GM08714 (cell line): ENCODE results near the gene BCCIP.

Experiments used
- H3K4me3 ChIP-seq: fragments of 200-500 bp; sonication (Bioruptor generic); 2 replicates; pipeline ENCODE4 v1.5.1; 2014; ENCODE audit warnings: mild to moderate bottlenecking, low read length, inconsistent platforms
- ZNF274 ChIP-seq: IDR thresholded peaks from 2 replicates; pipeline ENCODE4 v1.6.1; 2012; ENCODE audit warnings: mild to moderate bottlenecking, low read depth, low read length

Gene BCCIP

GRCh38 chr10:125788156-125789034 is 35.0 kb upstream of the BCCIP start:
- no peak overlapping the region for H3K4me3 ChIP-seq
- TF ChIP-seq ZNF274 = no peak

- no peak overlapping the region for H3K4me3 ChIP-seq
- TF ChIP-seq ZNF274 = no peak
Measured at GRCh38 chr10:125792342-125793300, 30.7 kb upstream of the BCCIP start.

DNA sequence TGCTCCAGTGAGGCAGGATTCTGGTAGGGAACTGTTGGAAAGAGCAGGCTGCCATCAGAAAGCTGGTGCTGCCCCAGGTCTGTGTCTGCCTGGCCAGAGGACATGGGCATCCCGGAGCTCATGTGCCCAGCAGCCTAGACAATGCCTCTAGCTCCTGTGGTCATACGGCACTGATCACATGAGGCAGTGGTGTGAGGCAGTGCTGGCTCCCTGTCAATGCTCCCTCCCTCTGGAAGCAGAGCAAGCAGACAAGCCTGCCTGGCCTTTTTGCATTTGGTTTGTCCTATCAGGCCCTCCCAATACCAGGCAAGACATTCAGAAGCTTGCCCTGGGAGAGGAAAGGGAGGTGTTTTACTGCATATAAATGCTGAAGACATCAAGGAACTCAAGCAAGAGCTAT is 28.2 kb upstream of the BCCIP start:
- H3K4me3 ChIP-seq = no peak overlapping the region
- TF ChIP-seq ZNF274 = no peak

DNA sequence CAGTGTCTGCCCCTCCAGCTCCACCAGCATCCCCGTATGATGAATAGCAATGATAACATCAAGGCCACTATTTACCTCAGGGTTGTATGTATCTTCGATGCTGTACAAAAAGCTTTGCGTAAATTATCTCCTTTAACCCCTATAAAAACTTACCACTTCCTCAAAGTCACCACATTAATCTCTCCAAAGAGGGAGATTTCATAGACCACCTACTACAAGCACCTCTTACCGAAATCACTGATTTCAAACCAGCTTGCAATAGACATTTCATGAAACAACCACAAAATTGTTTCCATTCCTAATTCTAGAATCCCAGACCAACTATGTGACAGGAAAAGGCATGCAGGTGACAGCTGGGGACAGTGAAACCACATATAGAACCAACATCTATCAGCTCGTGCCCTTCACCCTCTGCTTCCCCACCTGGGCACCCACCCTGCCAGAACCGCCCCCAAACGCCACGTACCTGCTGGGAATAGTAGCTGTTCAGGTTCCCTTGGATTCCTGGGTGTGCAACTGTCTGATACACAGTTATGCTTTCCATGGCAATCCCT is 27.6 kb upstream of the BCCIP start:
- H3K4me3 ChIP-seq = no peak overlapping the region
- no peak for TF ChIP-seq ZNF274

DNA sequence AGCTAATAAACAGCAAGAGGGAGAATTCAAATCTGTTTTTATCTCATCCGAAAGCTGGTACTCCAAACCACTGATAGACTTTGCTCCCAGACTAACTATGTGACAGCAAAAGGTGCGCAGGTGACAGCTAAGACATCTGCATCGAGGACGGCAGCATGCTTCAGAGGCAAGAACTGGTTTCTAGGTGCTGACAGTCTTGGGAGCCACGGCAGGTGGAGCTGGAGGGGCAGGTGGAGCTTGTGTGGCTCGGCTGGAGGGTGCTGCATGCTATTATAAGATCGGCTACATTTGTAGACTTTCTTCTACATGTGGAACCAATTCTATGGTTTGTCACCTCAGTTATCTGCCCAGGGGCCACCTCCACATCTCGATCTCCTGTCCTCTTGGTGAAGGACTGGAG is 25.9 kb upstream of the BCCIP start:
- H3K4me3 ChIP-seq = no peak overlapping the region
- TF ChIP-seq ZNF274 = no peak

- TF ChIP-seq ZNF274 = no peak
- no peak overlapping the region for H3K4me3 ChIP-seq
Measured at GRCh38 chr10:125797994-125798662, 25.2 kb upstream of the BCCIP start.

DNA sequence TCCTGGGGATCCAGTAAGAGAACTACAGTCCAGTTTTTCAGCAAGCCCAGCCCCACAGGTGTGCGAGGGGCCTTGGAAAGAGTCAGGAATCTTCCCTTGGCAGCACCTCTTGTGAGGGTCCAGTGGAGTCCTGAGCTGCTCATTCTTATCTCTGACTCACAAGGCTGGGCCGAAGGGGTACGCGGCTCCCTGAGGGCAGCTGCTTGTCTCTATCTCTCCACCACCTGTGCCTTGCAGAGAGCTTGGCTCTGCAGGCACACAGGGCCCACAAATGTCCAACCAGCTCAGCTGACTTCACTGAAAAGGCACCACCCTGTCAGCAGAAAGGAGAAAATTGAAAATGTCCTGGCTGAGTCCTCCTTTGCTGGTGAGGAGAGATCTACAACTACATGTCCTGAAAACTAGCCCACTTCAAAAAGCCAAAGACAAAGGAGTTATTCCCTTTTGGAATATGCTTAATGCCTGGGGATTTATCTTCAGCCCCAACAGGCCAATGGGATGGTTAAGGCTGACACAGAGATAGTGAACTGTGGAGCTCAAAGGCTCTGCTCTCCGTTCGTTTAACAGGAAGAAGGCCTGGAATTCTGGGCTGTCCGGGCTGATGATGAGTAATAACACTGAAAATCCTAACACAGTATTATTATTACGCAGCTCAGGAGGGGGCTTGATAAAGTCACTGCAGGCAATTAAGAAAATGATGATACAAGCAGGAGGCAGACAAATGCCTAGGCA is 23.7 kb upstream of the BCCIP start:
- no peak overlapping the region for H3K4me3 ChIP-seq
- no peak for TF ChIP-seq ZNF274

- H3K4me3 ChIP-seq = no peak overlapping the region
- no peak for TF ChIP-seq ZNF274
Measured at GRCh38 chr10:125801574-125801973, 21.8 kb upstream of the BCCIP start.

GRCh38 chr10:125802131-125802530 is 21.2 kb upstream of the BCCIP start:
- TF ChIP-seq ZNF274 = no peak
- H3K4me3 ChIP-seq = no peak overlapping the region

GRCh38 chr10:125802739-125803138 is 20.6 kb upstream of the BCCIP start:
- no peak for TF ChIP-seq ZNF274
- no peak overlapping the region for H3K4me3 ChIP-seq

- no peak overlapping the region for H3K4me3 ChIP-seq
- no peak for TF ChIP-seq ZNF274
Measured at GRCh38 chr10:125808047-125808446, 15.3 kb upstream of the BCCIP start.

GRCh38 chr10:125811251-125811650 is 12.1 kb upstream of the BCCIP start:
- TF ChIP-seq ZNF274 = no peak
- no peak overlapping the region for H3K4me3 ChIP-seq

DNA sequence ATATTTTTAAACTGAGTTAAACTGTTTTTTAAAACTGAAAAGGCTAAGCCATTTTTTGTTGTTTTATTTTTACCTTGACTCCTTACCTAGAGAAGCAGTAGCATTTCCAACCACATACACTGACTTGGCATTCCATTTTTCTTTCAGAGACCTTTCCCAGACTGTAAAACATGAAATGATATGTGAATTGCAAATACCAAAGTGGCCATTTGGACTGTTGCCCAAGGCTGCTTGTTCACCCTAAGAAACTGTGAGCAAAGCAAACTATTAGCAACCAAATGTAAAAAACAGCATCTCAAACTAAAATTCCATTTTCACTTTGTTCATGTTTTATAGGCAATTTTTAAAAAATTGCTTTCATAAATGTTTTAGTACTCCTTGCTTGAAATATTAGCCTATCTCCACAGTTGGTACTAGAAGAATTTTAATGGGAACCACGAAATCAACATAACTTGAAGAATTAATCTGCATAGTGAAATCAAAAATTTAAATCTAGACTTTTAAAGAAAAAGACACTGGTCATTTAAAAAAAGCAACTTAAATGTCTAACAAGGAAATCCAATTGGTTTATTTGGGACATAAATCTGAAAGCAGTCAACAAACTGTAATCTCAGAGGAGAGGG is 11.1 kb upstream of the BCCIP start:
- no peak for TF ChIP-seq ZNF274
- no peak overlapping the region for H3K4me3 ChIP-seq
